ENCODE measurements around the gene SEC61A1. TPM values are rescaled to one million over a fixed set of nuclear protein-coding genes. Genes with fewer than 3 reads are reported as not detected.

Gene SEC61A1
- total RNA-seq, 1 donor: 406 TPM

DNA sequence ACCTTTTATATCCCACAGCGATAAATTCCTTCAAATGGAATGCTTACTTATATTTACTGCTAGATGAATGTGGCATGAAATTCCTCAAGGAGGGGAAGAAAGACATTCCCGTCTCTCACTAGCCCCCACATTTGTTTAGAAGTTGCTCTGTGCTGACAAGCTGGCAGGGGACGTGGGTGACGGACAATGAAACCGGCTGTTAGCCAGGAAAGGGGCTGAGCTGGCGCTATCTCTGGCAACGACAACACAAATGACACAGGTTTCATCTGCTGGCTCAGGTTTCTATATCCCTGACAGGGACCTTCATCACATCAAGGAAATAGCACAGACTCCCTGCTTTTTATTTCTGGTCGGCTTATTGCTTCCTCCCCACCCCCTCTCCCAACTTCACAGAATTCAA lies 55.6 kb downstream of the SEC61A1 start:
- TF ChIP-seq, protein P1, sequence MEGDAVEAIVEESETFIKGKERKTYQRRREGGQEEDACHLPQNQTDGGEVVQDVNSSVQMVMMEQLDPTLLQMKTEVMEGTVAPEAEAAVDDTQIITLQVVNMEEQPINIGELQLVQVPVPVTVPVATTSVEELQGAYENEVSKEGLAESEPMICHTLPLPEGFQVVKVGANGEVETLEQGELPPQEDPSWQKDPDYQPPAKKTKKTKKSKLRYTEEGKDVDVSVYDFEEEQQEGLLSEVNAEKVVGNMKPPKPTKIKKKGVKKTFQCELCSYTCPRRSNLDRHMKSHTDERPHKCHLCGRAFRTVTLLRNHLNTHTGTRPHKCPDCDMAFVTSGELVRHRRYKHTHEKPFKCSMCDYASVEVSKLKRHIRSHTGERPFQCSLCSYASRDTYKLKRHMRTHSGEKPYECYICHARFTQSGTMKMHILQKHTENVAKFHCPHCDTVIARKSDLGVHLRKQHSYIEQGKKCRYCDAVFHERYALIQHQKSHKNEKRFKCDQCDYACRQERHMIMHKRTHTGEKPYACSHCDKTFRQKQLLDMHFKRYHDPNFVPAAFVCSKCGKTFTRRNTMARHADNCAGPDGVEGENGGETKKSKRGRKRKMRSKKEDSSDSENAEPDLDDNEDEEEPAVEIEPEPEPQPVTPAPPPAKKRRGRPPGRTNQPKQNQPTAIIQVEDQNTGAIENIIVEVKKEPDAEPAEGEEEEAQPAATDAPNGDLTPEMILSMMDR (IDR thresholded peaks at IDR 0.05; ENCODE audit: insufficient read depth, low read length): no peak
- no peak overlapping the region for H3K4me3 ChIP-seq (ENCODE audit: low read depth, low read length)
- no peak for DNase-seq (ENCODE audit: low read depth)

DNA sequence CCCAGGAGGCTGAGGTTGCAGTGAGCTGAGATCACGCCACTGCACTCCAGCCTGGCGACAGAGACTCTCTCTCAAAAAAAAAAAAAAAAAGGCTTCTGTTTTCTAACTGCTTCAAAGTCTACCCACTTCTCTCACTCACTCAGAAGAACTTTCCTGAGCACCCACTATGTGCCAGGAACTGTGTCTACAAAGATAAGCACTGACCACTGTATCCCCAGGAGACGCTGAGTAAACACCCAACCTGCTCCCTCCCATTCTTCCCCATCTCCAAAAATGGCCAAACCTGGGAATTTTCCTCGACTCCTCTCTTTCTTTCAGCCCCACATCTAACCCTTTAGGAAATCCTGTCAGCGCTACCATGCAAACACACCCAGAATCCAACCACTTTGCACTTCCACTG lies 58.9 kb downstream of the SEC61A1 start:
- TF ChIP-seq, protein P1 (IDR thresholded peaks at IDR 0.05; ENCODE audit: insufficient read depth, low read length): no peak
- no peak overlapping the region for H3K4me3 ChIP-seq (ENCODE audit: low read depth, low read length)
- DNase-seq (ENCODE audit: low read depth): peak; percentile 23

DNA sequence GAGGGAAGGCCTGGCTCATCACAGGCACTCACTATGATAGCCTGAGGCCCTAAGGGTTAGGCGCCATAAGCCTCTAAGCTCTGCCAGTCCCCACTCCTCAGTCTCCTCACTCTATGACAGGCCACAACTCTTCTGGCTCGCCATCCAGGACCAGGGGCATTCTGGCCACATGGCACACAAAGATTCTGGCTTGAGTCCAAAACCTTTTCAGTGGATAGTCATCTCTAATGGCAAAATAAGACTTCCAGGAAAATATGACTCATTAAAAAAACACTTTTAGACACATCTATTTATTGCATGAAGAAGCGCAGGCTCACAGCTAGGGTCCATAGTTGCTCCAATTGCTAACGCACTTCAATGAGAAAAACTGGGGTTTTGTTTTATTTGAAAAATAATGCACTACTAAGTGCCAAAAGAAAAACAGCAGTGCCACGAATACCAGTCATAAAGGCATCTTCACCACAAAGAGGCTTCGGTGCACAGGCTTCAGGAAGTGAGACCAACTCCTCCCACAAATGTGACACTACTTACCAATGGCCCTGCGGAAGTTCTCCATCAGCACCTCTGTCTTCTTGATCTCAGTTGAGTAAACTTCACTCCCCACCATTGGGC lies 60.2 kb downstream of the SEC61A1 start:
- no peak overlapping the region for H3K4me3 ChIP-seq (ENCODE audit: low read depth, low read length)
- peak; percentile 93 for DNase-seq (ENCODE audit: low read depth)
- TF ChIP-seq, protein P1 (IDR thresholded peaks at IDR 0.05; ENCODE audit: insufficient read depth, low read length): peak; percentile 43

DNA sequence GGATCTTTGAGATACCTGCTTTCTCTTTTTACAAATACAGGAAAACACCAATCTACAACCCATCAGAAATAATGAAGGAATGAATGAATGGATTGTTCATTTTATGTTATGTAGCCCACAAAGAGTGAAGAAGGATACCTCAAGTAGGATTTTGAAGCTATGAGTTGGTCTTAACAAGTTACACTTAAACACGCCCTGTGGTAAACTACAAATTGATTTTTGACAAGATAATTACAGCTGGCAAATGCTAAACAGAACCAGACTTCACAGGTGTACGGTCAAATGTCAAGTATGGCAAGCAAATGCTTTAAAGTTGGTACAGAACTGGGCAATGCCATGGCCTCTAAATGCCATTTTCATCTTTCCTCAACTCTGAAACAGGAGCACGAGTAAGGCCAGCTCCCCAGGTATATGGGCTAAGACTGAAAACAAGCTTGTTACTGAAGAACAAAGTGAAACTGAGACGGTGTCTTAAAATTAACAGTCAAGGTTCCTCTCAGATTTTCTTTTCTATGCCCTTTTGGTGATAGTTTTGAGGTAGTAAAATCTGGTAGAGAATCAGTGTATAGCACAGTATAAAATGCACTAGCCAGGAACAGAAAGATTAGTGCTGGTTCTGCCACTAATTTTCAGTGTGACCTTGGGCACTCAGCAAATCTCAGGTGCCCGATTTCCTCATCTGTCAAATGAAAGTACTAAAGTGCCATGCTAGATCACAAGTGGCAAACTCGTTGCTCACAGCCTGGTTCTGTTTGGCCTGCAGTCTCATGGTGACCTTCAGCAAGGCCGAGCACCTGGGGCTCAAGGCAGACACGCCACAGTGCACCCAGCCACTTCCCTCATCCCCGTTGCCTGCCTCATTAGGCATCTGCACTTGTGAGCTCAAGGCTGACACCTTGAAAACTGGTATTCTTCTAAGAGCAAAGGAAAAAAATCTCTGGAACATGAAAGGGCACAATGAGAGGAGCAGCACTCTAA lies 61.9 kb downstream of the SEC61A1 start:
- DNase-seq (ENCODE audit: low read depth): no peak
- no peak overlapping the region for H3K4me3 ChIP-seq (ENCODE audit: low read depth, low read length)
- TF ChIP-seq, protein P1 (IDR thresholded peaks at IDR 0.05; ENCODE audit: insufficient read depth, low read length): no peak

Small RNA genes within 50 kb of the gene (small RNA-seq; reads per million reads assigned to genes)
- gene RNU2-37P: 0.51 reads per million

Other genes with a start within 250 kb of the SEC61A1 start
- 8.3 and 25.8 TPM in 2 replicates for gene MGLL, start 229.9 kb upstream of the SEC61A1 start, total RNA-seq (ENCODE audit: low replicate concordance)
- under 0.01 TPM in 1 of 2 replicates, not detected in the other for gene KBTBD12, start 137.2 kb upstream of the SEC61A1 start, total RNA-seq (ENCODE audit: low replicate concordance)
- gene RUVBL1, start 71.4 kb downstream of the SEC61A1 start, total RNA-seq (ENCODE audit: low replicate concordance): 47.8 and 50.6 TPM in 2 replicates
- 2.9 and 8.1 TPM in 2 replicates for gene EEFSEC, start 101.0 kb downstream of the SEC61A1 start, total RNA-seq (ENCODE audit: low replicate concordance)

Data from fibroblast of the aortic adventitia (primary cell).